Cortex of kidney (tissue), 1 donor: ENCODE measurements around the gene CYP39A1.

Experiments
- DNase-seq: peaks from one replicate; lab custom pipeline; 2025; lab: John Stamatoyannopoulos, UW

Gene CYP39A1

DNA sequence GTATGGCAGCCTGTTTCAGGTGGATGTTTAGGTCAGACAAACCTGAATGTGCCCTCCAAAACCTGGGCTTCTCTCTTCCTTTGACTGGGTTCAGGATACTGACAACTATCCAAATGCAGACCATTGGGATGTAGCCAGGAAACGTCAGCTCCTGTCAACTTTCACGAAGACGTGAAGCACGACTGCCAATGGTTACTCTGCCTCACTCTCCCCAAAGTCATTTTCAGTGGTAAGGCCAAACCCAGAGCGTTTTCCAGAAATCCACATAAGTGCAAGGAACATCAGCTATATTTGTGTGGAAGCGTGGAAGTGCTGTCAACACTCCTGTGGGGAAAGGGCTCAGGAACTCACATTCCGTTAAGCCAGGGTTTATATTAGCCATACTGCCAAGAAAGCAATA, 141.3 kb downstream of the CYP39A1 start:
- DNase-seq = no peak

DNA sequence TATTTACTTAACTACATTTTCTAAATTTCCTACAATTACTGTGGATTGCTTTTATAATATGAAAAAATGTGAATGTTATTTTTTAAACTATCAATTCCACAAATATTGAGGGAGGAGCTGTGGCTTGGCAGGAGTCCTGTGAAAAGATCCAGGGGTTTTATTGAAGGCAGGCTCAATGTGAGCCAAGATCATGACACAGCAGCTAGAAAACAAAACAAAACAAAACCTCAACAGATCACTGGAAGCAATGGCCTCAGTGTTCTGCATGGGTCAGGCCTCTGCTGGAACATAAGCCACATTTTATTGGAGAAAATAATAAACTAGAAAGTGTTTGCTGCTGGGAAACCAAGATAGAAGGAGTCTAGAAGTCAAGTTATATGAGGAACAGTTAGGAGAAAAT, 142.0 kb downstream of the CYP39A1 start:
- no peak for DNase-seq

DNA sequence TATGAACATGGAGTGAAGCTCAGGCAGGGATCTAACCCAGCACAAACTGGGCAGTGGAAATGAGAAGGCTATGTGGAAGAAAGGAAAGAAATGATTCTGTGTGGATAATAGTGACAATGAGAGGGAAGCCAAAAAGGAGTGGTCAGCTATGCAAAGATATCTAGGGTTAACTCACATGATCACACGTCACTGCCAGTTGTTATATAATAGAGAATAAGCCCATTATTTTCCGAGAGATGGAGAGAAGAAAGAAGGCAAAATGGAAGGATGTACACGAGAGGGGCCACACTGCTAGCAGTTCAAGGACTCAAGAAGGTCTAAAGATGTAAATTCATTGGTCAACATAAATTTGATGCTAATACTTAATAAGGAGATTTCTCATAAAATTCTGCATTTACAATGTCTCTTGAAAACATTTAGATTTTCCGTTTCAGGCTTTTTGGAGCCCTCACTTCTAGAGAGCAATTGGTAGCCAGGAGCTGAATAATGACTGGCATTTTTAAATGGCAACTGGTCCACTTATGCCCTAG, 142.6 kb downstream of the CYP39A1 start:
- DNase-seq = no peak

DNA sequence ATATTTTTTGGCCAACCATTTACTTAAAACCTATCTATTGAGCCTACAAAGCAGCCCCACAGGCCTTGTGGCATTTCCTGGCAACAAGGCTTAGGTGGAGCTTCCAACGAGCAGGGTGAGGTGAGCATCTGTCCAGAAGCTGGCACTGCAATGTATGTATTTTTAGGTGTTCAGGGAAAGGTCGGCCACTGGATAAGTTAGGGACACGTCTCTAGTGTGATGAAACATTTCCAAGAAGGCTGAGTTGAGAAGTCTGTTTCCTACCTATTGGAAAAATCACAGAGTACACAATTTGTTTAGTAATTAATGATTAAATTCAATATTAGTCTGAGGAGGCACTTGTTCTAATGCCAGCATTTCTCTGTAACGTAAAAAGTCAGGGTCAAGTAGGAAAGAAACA, 143.6 kb downstream of the CYP39A1 start:
- DNase-seq = no peak

DNA sequence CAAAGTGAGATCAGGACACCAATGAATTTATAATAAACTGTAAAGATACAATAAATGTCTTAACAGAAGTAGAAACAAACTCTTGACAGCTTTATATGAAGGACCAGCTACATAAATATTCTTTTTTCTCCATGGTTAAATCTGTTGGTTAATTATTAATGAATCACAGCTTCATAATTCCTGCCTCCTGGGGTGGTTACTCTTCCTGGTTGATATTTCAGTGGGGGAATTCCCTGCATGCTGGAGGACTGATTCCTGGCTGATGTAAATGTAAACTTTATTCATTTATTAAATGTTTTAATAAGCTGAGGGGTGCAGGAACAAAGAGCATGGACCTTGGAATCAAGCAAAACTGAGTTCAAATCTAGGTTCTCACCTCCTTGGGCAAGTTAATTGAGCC, 145.2 kb downstream of the CYP39A1 start:
- no peak for DNase-seq

DNA sequence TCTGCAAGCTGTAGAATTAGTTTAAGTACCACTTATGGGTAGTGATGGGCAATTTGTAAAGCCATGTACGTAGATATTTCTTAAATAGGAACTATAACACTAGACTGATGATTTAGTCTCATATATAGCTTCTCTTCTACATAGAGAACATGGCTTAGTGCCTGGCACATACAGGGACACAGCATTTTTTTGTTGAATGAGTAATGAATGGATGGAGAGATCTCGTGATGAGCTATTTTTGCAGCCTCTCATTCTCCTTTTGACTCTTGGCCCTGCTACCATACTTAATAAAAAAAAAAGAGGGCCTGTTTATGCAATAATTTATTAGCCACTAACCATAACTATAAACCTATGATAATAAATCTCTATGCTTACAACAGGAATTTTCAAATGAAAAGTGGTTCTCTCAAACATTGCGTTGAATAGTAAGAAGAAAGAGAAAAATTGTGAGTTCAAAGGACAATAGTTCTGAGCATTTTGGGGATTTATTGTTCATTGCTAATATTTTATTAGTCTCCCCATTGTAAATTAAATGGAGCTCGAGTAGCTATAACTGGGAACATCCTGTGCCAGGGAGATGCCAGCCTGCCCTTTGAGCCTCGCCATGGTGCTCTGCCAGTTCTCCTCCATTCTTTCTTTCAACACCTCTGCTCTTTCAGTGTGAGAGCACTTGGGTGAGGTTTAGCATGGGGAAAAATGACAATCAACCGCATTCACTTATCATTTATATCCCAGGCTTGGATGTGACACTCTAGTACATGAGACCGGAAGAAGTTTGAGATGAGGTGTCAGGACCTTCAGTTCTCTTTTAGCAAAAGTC, 146.7 kb downstream of the CYP39A1 start:
- no peak for DNase-seq

DNA sequence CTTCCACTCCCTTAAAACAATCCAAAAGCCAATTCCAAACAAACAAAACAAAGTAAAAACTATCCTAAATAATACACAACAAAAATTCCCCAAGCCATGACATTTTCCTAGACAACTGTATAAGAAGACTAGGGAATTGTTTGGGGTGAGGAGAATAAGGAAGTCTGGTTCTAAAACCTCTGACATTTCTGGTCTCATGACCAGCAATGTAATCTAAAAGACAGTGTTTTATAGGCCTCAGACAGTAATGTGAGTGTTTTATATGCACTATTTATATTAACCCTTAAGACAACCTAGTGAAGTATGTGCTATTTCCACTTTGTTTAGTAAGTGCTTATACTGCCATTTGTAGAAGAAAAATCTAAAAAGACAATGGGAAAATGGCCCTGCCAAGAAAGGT, 148.4 kb downstream of the CYP39A1 start:
- DNase-seq = no peak

DNA sequence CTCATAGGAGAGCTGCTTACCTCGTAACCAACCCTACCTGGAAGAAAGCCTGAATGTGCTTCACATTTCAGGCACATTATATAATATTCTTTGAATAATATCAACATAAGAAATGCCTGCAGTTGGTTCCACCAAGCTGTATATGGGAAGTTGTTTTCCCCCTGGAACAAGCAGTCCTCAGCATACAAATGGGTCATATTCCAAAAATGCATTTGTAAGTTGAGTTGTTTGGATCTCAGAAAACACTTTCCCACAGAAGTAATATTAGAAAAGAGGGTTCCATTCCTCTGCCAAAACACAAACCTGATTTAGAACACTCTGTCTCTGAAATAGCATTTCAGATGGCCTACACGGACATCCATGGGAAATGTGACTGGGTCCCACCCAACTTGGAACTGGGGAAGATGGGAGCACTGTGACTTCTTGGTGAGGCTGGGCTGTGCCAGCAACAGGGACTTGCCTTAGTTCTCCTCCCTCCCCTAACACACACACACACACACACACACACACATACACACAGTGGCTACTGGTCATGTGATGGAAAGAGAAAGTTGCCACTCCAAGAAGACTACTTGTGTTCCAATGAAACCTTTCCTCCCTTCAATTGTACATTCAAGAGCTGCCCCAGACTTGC, 150.0 kb downstream of the CYP39A1 start:
- DNase-seq = no peak

DNA sequence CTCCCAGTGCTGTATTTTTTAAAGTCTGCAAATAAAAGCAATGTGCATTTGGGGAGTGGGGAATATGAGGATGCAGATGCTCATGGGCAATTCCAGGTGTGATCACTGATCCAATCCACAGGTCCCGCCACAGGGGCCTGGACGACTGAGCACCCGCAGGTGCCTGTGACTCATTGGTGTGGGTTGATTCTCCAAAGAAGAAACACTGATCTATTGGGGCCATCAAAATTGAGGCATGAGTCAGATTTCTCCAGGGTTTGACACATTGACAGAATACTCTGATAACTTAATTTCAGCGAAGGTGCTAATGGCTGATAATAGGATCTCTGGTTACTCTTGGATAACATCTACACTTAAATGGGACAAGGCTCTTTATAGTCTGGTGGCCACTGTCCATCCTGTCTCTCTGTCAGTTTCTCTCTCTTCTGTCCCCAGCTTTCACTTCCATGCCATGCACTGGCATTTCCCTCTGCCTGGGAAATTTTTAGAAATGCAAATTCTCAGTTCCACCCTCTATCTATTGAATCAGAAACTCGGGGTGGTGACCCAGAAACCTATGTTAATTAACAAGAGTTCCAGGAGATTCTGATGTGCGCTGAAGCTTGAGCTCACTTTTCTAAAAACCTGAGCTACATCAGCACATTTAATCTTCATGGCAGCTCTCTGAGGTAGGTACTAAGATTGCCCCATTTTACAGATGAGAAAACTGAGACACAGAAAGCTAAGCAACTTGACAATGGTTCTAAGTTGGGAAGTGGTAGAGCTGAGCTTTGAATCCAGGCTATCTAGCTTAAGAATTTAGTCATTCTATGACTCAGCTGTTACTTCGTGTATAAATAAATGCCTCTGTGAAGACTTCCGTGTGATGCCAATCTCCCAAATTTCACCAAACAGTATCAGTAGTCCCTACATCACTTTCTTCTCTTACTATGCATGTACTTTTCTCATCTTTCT, 151.2 kb downstream of the CYP39A1 start:
- no peak for DNase-seq

DNA sequence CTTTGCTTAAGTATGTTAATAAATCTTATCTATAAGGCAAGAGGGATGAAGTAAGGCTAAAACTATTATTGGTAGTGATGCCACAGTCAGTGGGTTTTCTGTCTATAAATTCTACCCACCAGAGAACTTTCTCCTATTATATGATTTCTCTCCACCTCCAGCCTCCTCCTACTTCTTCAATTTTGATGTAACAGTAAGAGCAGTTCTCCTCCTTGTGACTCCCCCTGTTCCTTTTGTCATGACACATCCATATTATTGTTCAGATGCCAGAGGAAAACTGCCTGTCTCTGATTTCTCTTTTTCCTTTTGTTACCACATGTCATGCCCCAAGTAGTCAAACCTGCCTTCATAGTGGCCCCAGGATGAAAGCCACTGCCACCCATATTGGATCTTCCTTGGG, 152.2 kb downstream of the CYP39A1 start:
- DNase-seq = no peak
